ENCODE data around the gene SYT14. TPM values are rescaled to one million over a fixed set of nuclear protein-coding genes. Genes with fewer than 3 reads are reported as not detected.

The SYT14 gene
- total RNA-seq, 1 experiment from 2014 or later = 12.0 TPM

DNA sequence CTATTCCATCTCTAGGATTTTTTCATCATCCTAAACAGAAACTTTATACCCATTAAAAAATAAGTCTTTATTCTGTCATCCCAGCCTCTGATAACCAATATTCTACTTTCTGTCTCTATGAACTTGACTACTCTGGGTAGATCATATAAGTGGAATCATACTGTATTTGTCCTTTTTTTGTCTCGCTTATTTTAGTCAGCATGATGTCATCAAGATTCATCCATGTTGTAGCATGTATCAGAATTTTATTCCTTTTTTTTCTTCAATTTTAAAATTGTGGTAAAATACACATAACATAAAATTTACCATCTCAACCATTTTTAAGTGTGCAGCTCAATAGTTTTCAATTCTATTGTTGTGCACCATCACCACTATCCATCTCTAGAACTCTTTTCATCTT is 90.0 kb downstream of the SYT14 start:
- POLR2A ChIA-PET = no interaction called here
- ATAC-seq (no peak), DNase-seq (ENCODE audit: low spot score) (no peak)
- H3K4me3 Mint-ChIP-seq = no peak overlapping the region
- CTCF ChIA-PET = no interaction called here
- TF ChIP-seq ZNF219 (CRISPR knock-in tag; IDR thresholded peaks at IDR 0.05; ENCODE audit: borderline replicate concordance) = no peak
- no peak overlapping the region for H3K27ac Mint-ChIP-seq
- no peaks in the 10 kb centered on the region for H3K27me3 Mint-ChIP-seq (ENCODE audit: low read depth)
- H3K36me3 Mint-ChIP-seq = peaks cover 13% of the 10 kb centered on the region
- peaks cover 19% of the 10 kb centered on the region for H3K9me3 Mint-ChIP-seq
- H3K4me1 Mint-ChIP-seq = no peaks in the 10 kb centered on the region

DNA sequence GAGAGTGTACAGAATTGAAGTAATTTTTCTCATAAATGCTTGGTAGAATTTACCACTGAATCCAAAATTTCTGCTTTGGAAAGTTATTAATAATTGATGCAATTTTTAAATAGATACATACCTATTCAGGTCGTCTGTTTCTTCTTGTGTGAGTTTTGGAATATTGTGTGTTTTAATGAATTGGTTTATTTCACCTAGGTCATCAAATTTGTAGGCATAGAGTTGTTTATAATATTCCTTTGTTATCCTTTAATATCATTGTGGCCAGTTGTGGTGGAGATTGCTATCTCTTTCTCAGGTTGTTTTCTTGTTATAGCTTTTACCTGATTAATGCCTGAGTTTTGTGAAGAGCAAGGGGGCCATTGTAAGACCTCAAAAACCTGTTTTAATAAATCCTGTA is 93.5 kb downstream of the SYT14 start:
- H3K9me3 Mint-ChIP-seq = peaks cover 19% of the 10 kb centered on the region
- no peaks in the 10 kb centered on the region for H3K27me3 Mint-ChIP-seq (ENCODE audit: low read depth)
- ChIA-PET CTCF (no interaction called here), POLR2A (no interaction called here)
- DNase-seq (ENCODE audit: low spot score) (no peak), ATAC-seq (no peak)
- no peaks in the 10 kb centered on the region for H3K4me1 Mint-ChIP-seq
- peaks cover 13% of the 10 kb centered on the region for H3K36me3 Mint-ChIP-seq
- no peak for TF ChIP-seq IRF2 (CRISPR knock-in tag; IDR thresholded peaks at IDR 0.05; ENCODE audit: borderline replicate concordance, low read depth)
- TF ChIP-seq ATF1 (CRISPR knock-in tag; IDR thresholded peaks at IDR 0.05) = no peak
- TF ChIP-seq MYBL2 (CRISPR knock-in tag; IDR thresholded peaks at IDR 0.05) = no peak
- no peak overlapping the region for H3K27ac Mint-ChIP-seq
- H3K4me3 Mint-ChIP-seq = no peak overlapping the region

DNA sequence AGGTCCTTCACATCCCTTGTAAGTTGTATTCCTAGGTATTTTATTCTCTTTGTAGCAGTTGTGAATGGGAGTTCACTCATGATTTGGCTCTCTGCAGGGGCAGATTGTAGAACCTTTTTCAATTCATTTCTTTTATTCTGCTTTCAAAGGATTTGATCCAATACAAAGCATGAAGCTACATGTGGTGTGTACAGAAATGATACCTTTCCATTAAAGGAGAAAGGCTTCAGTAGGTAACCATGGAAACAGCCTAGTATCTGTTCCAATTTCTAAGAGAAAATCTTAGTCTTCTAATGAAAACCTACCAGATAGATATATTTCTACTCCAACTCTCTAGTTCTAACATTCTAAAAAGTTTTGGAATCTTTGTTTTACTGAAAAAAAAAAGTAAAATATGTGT is 105.0 kb downstream of the SYT14 start:
- DNase-seq (ENCODE audit: low spot score) = no peak
- peaks cover 17% of the 10 kb centered on the region for H3K9me3 Mint-ChIP-seq
- H3K27ac Mint-ChIP-seq = no peak overlapping the region
- TF ChIP-seq, protein P1, sequence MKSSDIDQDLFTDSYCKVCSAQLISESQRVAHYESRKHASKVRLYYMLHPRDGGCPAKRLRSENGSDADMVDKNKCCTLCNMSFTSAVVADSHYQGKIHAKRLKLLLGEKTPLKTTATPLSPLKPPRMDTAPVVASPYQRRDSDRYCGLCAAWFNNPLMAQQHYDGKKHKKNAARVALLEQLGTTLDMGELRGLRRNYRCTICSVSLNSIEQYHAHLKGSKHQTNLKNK (CRISPR knock-in tag; IDR thresholded peaks at IDR 0.05) = no peak
- TF ChIP-seq, protein P2, sequence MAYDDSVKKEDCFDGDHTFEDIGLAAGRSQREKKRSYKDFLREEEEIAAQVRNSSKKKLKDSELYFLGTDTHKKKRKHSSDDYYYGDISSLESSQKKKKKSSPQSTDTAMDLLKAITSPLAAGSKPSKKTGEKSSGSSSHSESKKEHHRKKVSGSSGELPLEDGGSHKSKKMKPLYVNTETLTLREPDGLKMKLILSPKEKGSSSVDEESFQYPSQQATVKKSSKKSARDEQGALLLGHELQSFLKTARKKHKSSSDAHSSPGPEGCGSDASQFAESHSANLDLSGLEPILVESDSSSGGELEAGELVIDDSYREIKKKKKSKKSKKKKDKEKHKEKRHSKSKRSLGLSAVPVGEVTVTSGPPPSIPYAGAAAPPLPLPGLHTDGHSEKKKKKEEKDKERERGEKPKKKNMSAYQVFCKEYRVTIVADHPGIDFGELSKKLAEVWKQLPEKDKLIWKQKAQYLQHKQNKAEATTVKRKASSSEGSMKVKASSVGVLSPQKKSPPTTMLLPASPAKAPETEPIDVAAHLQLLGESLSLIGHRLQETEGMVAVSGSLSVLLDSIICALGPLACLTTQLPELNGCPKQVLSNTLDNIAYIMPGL (CRISPR knock-in tag; IDR thresholded peaks at IDR 0.05) = no peak
- TF ChIP-seq NR1H2 (CRISPR knock-in tag; IDR thresholded peaks at IDR 0.05) (no peak), ZNF121 (CRISPR knock-in tag; IDR thresholded peaks at IDR 0.05) (no peak)
- TF ChIP-seq, protein P3, sequence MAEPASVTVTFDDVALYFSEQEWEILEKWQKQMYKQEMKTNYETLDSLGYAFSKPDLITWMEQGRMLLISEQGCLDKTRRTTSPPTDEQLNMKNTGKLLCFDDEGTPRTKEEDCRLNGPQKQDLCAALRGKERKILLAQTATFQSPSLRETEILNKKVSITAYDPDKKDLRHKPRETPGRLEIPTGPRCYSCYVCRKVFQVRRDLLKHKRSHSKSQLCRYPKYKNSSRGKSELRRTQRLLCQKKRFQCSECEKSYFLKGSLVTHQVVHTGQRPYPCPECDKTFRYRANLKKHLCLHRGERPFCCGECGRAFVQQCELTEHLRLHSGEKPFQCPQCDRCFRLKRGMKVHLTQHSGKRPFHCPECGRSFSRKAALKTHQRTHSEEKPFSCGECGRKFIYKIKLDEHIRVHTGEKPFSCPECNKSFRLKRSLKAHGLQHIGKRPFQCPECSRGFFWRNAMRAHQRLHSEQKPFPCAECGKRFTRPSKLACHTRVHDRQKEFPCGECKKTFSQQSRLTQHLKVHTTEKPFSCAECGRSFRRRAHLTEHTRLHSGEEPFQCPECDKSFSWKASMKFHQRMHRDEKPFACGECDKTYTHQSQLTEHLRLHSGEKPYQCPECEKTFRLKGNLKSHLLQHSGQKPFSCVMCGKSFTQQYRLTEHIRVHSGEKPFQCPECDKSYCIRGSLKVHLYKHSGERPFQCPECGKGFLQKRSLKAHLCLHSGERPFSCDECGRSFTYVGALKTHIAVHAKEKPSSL (CRISPR knock-in tag; conservative IDR thresholded peaks at IDR 0.05) = no peak
- TF ChIP-seq, protein P4, sequence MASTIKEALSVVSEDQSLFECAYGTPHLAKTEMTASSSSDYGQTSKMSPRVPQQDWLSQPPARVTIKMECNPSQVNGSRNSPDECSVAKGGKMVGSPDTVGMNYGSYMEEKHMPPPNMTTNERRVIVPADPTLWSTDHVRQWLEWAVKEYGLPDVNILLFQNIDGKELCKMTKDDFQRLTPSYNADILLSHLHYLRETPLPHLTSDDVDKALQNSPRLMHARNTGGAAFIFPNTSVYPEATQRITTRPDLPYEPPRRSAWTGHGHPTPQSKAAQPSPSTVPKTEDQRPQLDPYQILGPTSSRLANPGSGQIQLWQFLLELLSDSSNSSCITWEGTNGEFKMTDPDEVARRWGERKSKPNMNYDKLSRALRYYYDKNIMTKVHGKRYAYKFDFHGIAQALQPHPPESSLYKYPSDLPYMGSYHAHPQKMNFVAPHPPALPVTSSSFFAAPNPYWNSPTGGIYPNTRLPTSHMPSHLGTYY (CRISPR knock-in tag; IDR thresholded peaks at IDR 0.05) = no peak
- TF ChIP-seq, protein P5, sequence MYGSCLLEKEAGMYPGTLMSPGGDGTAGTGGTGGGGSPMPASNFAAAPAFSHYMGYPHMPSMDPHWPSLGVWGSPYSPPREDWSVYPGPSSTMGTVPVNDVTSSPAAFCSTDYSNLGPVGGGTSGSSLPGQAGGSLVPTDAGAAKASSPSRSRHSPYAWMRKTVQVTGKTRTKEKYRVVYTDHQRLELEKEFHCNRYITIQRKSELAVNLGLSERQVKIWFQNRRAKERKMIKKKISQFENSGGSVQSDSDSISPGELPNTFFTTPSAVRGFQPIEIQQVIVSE (CRISPR knock-in tag; IDR thresholded peaks at IDR 0.05; ENCODE audit: borderline replicate concordance) = no peak
- TF ChIP-seq, protein P6, sequence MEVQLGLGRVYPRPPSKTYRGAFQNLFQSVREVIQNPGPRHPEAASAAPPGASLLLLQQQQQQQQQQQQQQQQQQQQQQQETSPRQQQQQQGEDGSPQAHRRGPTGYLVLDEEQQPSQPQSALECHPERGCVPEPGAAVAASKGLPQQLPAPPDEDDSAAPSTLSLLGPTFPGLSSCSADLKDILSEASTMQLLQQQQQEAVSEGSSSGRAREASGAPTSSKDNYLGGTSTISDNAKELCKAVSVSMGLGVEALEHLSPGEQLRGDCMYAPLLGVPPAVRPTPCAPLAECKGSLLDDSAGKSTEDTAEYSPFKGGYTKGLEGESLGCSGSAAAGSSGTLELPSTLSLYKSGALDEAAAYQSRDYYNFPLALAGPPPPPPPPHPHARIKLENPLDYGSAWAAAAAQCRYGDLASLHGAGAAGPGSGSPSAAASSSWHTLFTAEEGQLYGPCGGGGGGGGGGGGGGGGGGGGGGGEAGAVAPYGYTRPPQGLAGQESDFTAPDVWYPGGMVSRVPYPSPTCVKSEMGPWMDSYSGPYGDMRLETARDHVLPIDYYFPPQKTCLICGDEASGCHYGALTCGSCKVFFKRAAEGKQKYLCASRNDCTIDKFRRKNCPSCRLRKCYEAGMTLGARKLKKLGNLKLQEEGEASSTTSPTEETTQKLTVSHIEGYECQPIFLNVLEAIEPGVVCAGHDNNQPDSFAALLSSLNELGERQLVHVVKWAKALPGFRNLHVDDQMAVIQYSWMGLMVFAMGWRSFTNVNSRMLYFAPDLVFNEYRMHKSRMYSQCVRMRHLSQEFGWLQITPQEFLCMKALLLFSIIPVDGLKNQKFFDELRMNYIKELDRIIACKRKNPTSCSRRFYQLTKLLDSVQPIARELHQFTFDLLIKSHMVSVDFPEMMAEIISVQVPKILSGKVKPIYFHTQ (CRISPR knock-in tag; IDR thresholded peaks at IDR 0.05) = no peak
- TF ChIP-seq, protein P7, sequence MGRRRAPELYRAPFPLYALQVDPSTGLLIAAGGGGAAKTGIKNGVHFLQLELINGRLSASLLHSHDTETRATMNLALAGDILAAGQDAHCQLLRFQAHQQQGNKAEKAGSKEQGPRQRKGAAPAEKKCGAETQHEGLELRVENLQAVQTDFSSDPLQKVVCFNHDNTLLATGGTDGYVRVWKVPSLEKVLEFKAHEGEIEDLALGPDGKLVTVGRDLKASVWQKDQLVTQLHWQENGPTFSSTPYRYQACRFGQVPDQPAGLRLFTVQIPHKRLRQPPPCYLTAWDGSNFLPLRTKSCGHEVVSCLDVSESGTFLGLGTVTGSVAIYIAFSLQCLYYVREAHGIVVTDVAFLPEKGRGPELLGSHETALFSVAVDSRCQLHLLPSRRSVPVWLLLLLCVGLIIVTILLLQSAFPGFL (CRISPR knock-in tag; IDR thresholded peaks at IDR 0.05; ENCODE audit: borderline replicate concordance) = no peak
- POLR2A ChIA-PET = no interaction called here
- CTCF ChIA-PET = no interaction called here
- H3K4me1 Mint-ChIP-seq = no peaks in the 10 kb centered on the region
- H3K4me3 Mint-ChIP-seq = no peak overlapping the region
- ATAC-seq = no peak
- peaks cover 24% of the 10 kb centered on the region for H3K36me3 Mint-ChIP-seq
- no peaks in the 10 kb centered on the region for H3K27me3 Mint-ChIP-seq (ENCODE audit: low read depth)

All from WTC11 (cell line).